ENCODE measurements around the gene IL6ST.

Gene IL6ST

DNA sequence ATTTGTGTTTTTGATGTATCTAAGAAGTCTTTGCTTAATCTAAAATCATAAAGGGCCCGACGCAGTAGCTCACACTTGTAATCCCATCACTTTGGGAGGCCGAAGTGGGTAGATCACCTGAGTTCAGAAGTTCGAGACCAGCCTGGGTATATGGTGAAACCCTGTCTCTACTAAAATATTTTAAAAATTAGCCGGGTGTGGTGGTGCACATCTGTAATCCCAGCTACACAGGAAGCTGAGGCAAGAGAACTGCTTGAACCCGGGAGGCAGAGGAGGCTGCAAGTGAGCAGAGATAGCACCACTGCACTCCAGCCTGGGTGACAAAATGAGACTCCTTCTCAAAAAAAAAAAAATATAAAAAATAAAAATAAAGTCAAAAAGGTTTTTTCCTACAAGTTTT lies 9.6 kb downstream of the IL6ST start:
- no peaks in the 10 kb centered on the region for H3K9me3 ChIP-seq (ENCODE audit: low read length)
- H3K36me3 ChIP-seq (ENCODE audit: insufficient read depth, low read length) = no peaks in the 10 kb centered on the region
- no peak overlapping the region for H3K27ac ChIP-seq (ENCODE audit: low read depth, low read length, poor library complexity, severe bottlenecking)
- TF ChIP-seq EZH2 (IDR thresholded peaks at IDR 0.05; ENCODE audit: borderline replicate concordance, low read length) = no peak
- TF ChIP-seq, protein P1, sequence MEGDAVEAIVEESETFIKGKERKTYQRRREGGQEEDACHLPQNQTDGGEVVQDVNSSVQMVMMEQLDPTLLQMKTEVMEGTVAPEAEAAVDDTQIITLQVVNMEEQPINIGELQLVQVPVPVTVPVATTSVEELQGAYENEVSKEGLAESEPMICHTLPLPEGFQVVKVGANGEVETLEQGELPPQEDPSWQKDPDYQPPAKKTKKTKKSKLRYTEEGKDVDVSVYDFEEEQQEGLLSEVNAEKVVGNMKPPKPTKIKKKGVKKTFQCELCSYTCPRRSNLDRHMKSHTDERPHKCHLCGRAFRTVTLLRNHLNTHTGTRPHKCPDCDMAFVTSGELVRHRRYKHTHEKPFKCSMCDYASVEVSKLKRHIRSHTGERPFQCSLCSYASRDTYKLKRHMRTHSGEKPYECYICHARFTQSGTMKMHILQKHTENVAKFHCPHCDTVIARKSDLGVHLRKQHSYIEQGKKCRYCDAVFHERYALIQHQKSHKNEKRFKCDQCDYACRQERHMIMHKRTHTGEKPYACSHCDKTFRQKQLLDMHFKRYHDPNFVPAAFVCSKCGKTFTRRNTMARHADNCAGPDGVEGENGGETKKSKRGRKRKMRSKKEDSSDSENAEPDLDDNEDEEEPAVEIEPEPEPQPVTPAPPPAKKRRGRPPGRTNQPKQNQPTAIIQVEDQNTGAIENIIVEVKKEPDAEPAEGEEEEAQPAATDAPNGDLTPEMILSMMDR (IDR thresholded peaks at IDR 0.05; ENCODE audit: low read length) = no peak
- H3K9me2 ChIP-seq (ENCODE audit: low read depth, low read length) = no peaks in the 10 kb centered on the region
- no peaks in the 10 kb centered on the region for H3K79me2 ChIP-seq (ENCODE audit: insufficient read depth, low read length)
- no peaks in the 10 kb centered on the region for H3F3A ChIP-seq (ENCODE audit: insufficient read depth, low read length)
- no peak overlapping the region for H3K4me3 ChIP-seq (ENCODE audit: low read depth, low read length, poor library complexity, severe bottlenecking)
- no peaks in the 10 kb centered on the region for H3K27me3 ChIP-seq (ENCODE audit: insufficient read depth, low read length)
- H4K20me1 ChIP-seq (ENCODE audit: insufficient read depth, low read length) = no peaks in the 10 kb centered on the region
- H2AFZ ChIP-seq (ENCODE audit: low read length) = no peak overlapping the region
- H3K4me2 ChIP-seq (ENCODE audit: low read length) = no peak overlapping the region
- H3K9ac ChIP-seq (ENCODE audit: low read length) = no peak overlapping the region
- H3K4me1 ChIP-seq (ENCODE audit: insufficient read depth, low read length, severe bottlenecking) = no peaks in the 10 kb centered on the region

DNA sequence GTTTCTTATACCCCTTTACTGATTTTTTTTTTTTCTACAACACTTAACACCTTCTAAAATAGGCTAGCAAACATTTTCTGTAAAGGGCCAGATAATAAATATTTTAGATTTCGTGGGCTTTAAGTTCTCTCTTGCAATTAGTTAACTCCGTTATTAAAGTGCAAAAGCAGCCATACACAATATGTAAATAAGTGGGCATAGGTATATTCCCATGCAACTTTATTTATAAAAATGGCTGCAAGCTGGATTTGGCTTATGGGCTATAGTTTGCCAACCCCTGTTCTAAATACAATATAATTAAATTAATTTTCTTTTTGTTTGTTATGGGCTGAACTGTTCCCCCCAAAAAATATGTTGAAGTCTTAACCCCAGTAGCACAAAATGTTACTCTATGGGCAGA lies 10.8 kb downstream of the IL6ST start:
- Histone ChIP-seq H3F3A (ENCODE audit: insufficient read depth, low read length) (no peaks in the 10 kb centered on the region), H3K9ac (ENCODE audit: low read length) (no peak overlapping the region), H3K27ac (ENCODE audit: low read depth, low read length, poor library complexity, severe bottlenecking) (no peak overlapping the region), H3K4me2 (ENCODE audit: low read length) (no peak overlapping the region), H4K20me1 (ENCODE audit: insufficient read depth, low read length) (no peaks in the 10 kb centered on the region), H3K36me3 (ENCODE audit: insufficient read depth, low read length) (no peaks in the 10 kb centered on the region), H3K4me1 (ENCODE audit: insufficient read depth, low read length, severe bottlenecking) (no peaks in the 10 kb centered on the region), H3K9me3 (ENCODE audit: low read length) (no peaks in the 10 kb centered on the region), H3K79me2 (ENCODE audit: insufficient read depth, low read length) (no peaks in the 10 kb centered on the region), H3K27me3 (ENCODE audit: insufficient read depth, low read length) (no peaks in the 10 kb centered on the region), H2AFZ (ENCODE audit: low read length) (no peak overlapping the region), H3K9me2 (ENCODE audit: low read depth, low read length) (no peaks in the 10 kb centered on the region), H3K4me3 (ENCODE audit: low read depth, low read length, poor library complexity, severe bottlenecking) (no peak overlapping the region)
- TF ChIP-seq EZH2 (IDR thresholded peaks at IDR 0.05; ENCODE audit: borderline replicate concordance, low read length) = no peak
- TF ChIP-seq, protein P1 (IDR thresholded peaks at IDR 0.05; ENCODE audit: low read length) = no peak

DNA sequence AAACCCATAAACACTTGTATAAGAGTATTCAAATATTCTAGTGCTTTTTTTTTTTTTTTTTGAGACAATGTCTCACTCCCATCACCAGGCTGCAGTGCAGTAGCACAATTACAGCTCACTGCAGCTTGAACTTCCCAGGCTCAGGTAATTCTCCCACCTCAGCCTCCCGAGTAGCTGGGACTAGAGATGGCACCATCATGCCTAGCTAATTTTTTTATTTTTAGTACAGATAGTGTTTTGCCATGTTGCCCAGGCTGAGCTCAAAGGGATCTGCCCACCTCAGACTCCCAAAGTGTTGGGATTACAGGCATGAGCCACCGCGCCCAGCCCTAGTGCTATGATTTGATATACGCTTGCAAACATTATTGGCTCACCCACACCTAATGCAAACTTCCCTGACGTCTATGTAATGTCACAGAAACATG lies 11.8 kb downstream of the IL6ST start:
- Histone ChIP-seq H3K4me2 (ENCODE audit: low read length) (no peak overlapping the region), H3K9me2 (ENCODE audit: low read depth, low read length) (no peaks in the 10 kb centered on the region), H3F3A (ENCODE audit: insufficient read depth, low read length) (no peaks in the 10 kb centered on the region; the same call in 1 of the 2 replicates), H3K9me3 (ENCODE audit: low read length) (no peaks in the 10 kb centered on the region), H3K4me3 (ENCODE audit: low read depth, low read length, poor library complexity, severe bottlenecking) (no peak overlapping the region), H3K36me3 (ENCODE audit: insufficient read depth, low read length) (no peaks in the 10 kb centered on the region), H3K27ac (ENCODE audit: low read depth, low read length, poor library complexity, severe bottlenecking) (no peak overlapping the region), H3K79me2 (ENCODE audit: insufficient read depth, low read length) (no peaks in the 10 kb centered on the region), H4K20me1 (ENCODE audit: insufficient read depth, low read length) (no peaks in the 10 kb centered on the region), H2AFZ (ENCODE audit: low read length) (no peak overlapping the region), H3K9ac (ENCODE audit: low read length) (no peak overlapping the region), H3K27me3 (ENCODE audit: insufficient read depth, low read length) (no peaks in the 10 kb centered on the region), H3K4me1 (ENCODE audit: insufficient read depth, low read length, severe bottlenecking) (no peaks in the 10 kb centered on the region)
- TF ChIP-seq, protein P1 (IDR thresholded peaks at IDR 0.05; ENCODE audit: low read length) = no peak
- no peak for TF ChIP-seq EZH2 (IDR thresholded peaks at IDR 0.05; ENCODE audit: borderline replicate concordance, low read length)
